GM12891 (cell line): ENCODE measurements around the gene CYFIP1.

Experiments
- DNase-seq: peaks from one replicate; pipeline ENCODE4 v3.0.0; 2011; ENCODE audit warnings: low spot score; ENCODE audit not compliant: insufficient read length
- FAIRE-seq: peaks from 2 replicates; lab custom pipeline; 2011; peaks lifted over from hg19 to GRCh38; lab: Jason Lieb, UNC
- PAX5 ChIP-seq: IDR thresholded peaks from 2 replicates; pipeline ENCODE4 v1.6.1; 2011; ENCODE audit warnings: low read length, moderate library complexity, mild to moderate bottlenecking; ENCODE audit not compliant: insufficient read depth, severe bottlenecking
- POLR2A ChIP-seq: IDR thresholded peaks from 2 replicates; pipeline ENCODE4 v1.6.1; 2011; ENCODE audit warnings: low read depth, low read length, control low read depth
- POLR2AphosphoS5 ChIP-seq: IDR thresholded peaks from 2 replicates; pipeline ENCODE4 v1.6.1; 2011; ENCODE audit warnings: low read depth, low read length, control low read depth
- POU2F2 ChIP-seq: IDR thresholded peaks from 2 replicates; pipeline ENCODE4 v1.6.1; 2011; ENCODE audit warnings: low read depth, mild to moderate bottlenecking, control low read depth, low read length, moderate library complexity
- SPI1 ChIP-seq: IDR thresholded peaks from 2 replicates; pipeline ENCODE4 v1.6.1; 2011; ENCODE audit warnings: low read depth, low read length, control low read depth
- TAF1 ChIP-seq: IDR thresholded peaks from 2 replicates; pipeline ENCODE4 v1.6.1; 2011; ENCODE audit warnings: low read depth, low read length, control low read depth

CYFIP1 gene

GRCh38 chr15:22908830-22909229 lies 71.3 kb downstream of the CYFIP1 start:
- no peak for DNase-seq
- TF ChIP-seq TAF1 (no peak), PAX5 (no peak), POLR2AphosphoS5 (no peak), POLR2A (no peak), SPI1 (no peak)
- FAIRE-seq: no peak

DNA sequence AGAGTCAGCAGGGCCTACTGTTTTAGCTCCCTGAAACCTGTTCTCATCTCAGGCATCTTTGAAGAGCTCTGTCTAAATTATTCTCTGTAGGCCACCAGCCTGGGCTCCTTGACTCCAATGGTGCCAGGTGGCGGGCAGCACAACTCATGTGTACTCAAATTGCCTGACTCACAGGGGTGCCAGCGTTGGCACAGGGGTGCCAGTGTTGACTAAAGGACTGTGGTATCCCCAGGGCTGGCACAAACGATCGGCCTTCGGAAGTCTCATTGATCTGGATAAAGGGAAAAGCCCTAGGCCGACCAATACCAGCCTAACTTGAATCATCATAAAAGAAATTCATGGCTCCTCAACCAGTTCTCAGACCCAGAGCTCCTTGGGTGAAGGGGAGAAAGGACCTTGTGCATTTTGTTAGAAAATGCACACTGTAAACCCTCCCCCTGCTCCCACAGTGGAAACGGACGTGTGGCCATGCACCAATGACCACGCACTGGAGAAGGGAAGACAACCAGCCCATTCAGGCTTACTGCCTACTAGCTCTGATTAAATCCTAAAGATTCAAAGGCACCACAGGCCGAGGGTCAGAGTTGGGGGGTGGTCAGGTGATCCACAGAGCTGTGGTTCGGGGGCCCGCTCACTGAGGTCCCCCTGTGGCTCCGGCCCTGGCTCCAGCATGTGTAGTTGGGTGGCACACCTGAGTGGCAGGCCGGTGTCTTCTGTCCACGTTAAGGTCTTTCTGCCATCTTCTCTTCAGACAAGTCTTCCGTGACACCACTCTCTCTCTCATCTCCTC lies 72.8 kb downstream of the CYFIP1 start:
- TF ChIP-seq POU2F2 (no peak), SPI1 (no peak), PAX5 (no peak)
- FAIRE-seq (no peak), DNase-seq (no peak)

GRCh38 chr15:22904736-22905135 lies 75.4 kb downstream of the CYFIP1 start:
- DNase-seq (no peak), FAIRE-seq (no peak)
- TF ChIP-seq PAX5: no peak
- TF ChIP-seq POU2F2: no peak
- no peak for TF ChIP-seq POLR2A
- TF ChIP-seq SPI1: no peak
- TF ChIP-seq TAF1: no peak
- no peak for TF ChIP-seq POLR2AphosphoS5

DNA sequence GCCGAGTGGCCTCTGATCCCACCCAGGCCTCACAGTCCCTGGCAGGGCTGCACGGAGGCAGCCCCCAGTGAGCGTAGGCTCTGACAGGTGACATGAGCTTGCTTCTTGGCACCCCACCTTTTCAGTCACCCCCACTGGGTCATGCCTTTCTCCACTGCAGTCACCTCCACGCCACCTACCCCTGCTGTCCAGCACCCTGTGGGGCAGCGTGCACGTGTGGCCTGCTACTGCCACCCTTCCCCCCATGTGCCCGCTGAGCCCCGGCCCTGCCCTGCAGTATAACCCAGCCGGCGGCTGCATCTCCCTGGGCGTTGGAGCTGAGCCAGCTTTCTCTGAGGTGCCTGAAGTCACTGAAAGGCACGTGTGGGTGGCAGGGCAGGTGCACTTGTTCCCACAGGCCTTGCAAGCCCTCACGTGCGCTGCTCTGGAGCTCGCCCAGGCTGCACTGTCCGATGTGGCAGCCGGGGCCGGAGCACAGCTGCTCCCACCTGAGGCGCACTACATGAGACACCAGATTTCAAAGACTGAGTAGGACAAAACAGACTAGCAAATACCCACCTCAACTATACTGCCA lies 76.1 kb downstream of the CYFIP1 start:
- no peak for FAIRE-seq

GRCh38 chr15:22903427-22903826 lies 76.7 kb downstream of the CYFIP1 start:
- FAIRE-seq (no peak), DNase-seq (no peak)
- no peak for TF ChIP-seq POU2F2
- TF ChIP-seq TAF1: no peak
- no peak for TF ChIP-seq POLR2AphosphoS5
- TF ChIP-seq POLR2A: no peak
- TF ChIP-seq SPI1: no peak
- no peak for TF ChIP-seq PAX5

More for the DNA sequence above, 76.1 kb downstream of the CYFIP1 start:
- TF ChIP-seq POLR2AphosphoS5 (no peak), TAF1 (no peak), POU2F2 (no peak), POLR2A (no peak), PAX5 (no peak), SPI1 (no peak)
- no peak for DNase-seq

- no peak for TF ChIP-seq TAF1
- TF ChIP-seq POU2F2: no peak
- TF ChIP-seq POLR2A: no peak
- no peak for TF ChIP-seq POLR2AphosphoS5
- no peak for DNase-seq
- FAIRE-seq: no peak
Measured at GRCh38 chr15:22902981-22903380, 77.2 kb downstream of the CYFIP1 start.

- DNase-seq: no peak
- TF ChIP-seq POLR2A: no peak
- TF ChIP-seq POLR2AphosphoS5: no peak
- TF ChIP-seq TAF1: no peak
- TF ChIP-seq POU2F2: no peak
- no peak for TF ChIP-seq PAX5
- no peak for TF ChIP-seq SPI1
- no peak for FAIRE-seq
Measured at GRCh38 chr15:22902578-22902977, 77.6 kb downstream of the CYFIP1 start.

GRCh38 chr15:22902046-22902445 lies 78.1 kb downstream of the CYFIP1 start:
- DNase-seq (no peak), FAIRE-seq (no peak)

GRCh38 chr15:22895465-22896190 lies 84.5 kb downstream of the CYFIP1 start:
- FAIRE-seq (no peak), DNase-seq (peak; percentile 52)
- TF ChIP-seq SPI1 (no peak), POLR2A (no peak), POU2F2 (no peak), TAF1 (no peak), PAX5 (no peak), POLR2AphosphoS5 (no peak)

More at GRCh38 chr15:22902046-22902445, 78.1 kb downstream of the CYFIP1 start:
- TF ChIP-seq SPI1: no peak
- no peak for TF ChIP-seq POU2F2
- TF ChIP-seq TAF1: no peak
- TF ChIP-seq POLR2A: no peak
- no peak for TF ChIP-seq POLR2AphosphoS5
- no peak for TF ChIP-seq PAX5
